HG03097 (cell line): Measurements from ENCODE around the gene KLHL22.
"Not testable (repeated sequence)": the region's sequence is repeated elsewhere in the genome, so short reads cannot be mapped to it uniquely, and the experiment has no call there.

ENCODE experiments used
- ATAC-seq: cut with Tn5 transposase; IDR thresholded peaks from one replicate; pipeline ENCODE4 v1.9.1; 2021; ENCODE audit not compliant: unreplicated experiment, low FRiP score

KLHL22 gene

DNA sequence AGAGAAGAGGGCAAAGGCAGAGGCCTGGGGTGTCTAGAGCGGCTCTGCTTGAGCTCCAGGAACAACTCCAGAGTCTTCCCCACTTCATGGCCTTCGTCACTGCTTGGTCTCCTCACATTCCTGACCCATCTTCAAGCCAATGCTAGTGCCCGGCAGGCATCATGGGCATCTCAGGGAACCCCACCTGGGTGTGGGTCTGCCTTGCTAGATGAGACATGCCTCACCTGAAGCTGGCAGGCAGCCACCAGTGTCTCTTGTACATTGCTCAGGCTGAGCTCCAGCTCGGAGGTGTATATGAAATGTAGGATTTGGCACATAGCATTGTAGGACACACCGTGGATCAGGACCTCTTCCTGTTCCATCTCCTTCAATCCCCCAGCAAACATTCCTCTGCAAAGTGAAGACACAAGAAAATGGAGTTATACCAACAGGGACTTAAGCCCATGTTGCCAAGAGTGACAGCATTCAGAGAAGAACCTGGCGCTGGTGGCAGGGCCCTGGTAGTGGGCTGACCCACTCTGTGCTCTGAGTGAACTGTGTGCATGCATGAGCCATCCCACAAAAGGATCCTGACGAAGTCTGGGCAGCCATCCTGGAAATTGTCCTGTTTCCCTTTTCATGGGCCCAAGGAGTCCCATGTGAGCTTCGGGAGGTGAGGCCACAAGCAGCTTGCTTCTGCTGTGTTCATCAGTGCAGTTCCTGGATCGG is 24.3 kb downstream of the KLHL22 start:
- no peak for ATAC-seq

- not testable (repeated sequence) for ATAC-seq
Observed at GRCh38 chr22:20470525-20470924, 25.1 kb downstream of the KLHL22 start.

- ATAC-seq = no peak
Observed at GRCh38 chr22:20469110-20469868, 26.3 kb downstream of the KLHL22 start.

- ATAC-seq = no peak
Observed at GRCh38 chr22:20466659-20467379, 28.8 kb downstream of the KLHL22 start.

DNA sequence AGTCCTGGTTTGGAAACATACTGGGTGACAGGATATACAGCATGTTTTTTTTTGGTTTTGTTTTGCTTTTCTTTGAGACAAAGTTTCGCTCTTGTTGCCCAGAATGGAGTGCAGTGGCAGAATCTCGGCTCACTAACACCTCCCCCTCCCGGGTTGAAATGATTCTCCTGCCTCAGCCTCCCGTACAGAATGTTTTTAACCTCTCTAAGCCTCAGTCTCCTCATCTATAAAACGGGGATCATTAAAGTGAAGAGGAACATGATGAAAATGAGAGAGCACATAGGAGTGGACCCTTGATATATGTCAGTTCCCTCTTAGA is 29.9 kb downstream of the KLHL22 start:
- ATAC-seq = no peak

DNA sequence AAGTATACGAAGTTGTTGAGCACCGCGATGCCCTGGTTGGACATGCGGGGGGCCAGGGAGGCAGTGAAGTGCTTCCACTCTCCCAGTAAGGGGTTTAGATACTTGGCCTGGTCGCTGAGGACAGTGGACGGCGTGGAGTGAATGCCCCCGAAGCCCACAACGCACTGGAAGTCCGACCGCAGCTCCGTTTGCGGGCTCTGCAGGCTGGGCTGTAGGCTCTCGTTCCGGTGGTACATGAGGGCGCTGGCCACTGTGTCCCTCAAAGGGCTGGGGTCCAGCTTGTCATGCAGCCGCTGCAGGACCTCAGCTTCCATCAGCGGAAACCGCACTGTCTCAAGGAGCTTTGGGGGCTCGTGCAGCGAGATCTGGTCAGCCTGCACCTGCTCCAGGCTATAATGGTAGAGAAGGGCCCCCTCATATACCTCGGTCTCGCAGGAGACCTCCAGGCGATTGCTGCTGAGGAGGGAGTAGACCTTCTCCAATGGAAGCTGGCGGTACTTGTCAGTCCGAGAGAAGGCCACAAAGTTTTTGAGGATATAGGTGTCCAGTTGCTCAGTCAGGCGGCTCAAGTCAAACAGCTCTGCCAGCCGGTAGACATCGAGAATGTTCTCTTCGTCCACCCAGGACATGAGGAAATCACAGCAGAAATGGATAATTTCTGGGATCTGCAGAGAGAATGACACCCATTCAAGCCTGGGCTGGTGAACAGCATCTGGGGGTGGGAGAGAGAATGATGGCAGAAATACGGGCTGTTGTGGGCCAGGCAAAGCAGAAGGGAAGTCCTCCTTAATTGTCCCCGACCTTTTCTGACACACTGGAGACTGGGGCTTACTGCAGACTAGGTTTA is 30.5 kb downstream of the KLHL22 start:
- no peak for ATAC-seq

GRCh38 chr22:20464096-20464614 is 31.4 kb downstream of the KLHL22 start:
- no peak for ATAC-seq

- no peak for ATAC-seq
Observed at GRCh38 chr22:20463324-20464095, 32.1 kb downstream of the KLHL22 start.

DNA sequence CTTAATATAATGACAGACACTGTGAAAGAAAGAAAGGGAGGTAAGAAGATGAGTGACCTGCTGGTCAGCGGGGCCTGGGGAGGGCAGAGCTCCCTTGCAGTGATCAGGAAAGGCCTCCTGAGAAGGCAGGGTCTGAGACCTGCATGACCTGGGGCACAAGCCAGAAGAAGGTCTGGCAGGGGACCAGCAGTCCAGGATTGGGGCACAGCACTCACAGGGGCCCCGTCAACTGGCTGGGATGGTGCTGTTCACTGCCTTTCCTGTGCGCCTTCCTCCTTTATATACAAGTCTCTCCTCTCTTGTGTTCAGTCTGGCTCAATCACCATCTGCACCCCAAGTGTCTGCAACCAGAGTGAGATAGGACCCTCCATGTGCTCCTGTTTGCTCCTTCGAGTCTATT is 35.7 kb downstream of the KLHL22 start:
- no peak for ATAC-seq

GRCh38 chr22:20459152-20459542 is 36.4 kb downstream of the KLHL22 start:
- ATAC-seq = no peak

GRCh38 chr22:20458530-20459151 is 37.0 kb downstream of the KLHL22 start:
- ATAC-seq = no peak

DNA sequence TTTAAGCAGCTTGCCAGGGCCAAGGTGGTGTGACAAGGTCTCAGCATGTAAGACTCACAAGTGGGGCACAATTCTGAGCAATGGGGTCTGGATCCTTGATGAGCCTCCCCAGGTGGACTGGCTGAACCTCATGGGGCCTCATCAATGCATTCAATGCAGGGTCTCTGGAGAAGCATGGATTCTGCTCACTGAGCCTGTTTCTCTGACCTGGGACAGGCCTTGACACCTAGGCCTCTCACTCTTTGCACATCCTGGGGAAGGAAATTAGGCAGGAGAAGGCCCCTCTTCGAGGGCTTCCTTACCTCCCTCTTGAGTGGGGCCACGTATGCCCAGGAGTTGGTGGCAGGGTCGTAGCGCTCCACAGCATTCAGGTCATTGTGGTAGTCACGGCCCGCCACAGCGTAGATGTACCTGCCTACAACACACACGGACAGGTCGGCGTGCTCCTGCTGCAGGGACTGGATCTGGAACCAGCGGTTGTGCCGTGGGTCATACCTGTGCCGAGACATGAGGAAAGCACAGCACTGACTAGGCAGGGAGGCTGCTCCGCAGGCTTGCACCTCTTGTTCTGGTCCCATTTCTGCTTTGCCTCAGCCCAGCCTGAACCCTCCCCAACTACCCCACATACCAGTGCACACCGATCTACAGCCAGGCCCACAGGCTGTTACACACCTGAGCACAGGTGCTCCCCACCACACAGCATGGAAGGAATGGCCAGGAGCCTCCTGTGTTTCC is 37.9 kb downstream of the KLHL22 start:
- no peak for ATAC-seq

- no peak for ATAC-seq
Observed at GRCh38 chr22:20456722-20457076, 38.9 kb downstream of the KLHL22 start.

DNA sequence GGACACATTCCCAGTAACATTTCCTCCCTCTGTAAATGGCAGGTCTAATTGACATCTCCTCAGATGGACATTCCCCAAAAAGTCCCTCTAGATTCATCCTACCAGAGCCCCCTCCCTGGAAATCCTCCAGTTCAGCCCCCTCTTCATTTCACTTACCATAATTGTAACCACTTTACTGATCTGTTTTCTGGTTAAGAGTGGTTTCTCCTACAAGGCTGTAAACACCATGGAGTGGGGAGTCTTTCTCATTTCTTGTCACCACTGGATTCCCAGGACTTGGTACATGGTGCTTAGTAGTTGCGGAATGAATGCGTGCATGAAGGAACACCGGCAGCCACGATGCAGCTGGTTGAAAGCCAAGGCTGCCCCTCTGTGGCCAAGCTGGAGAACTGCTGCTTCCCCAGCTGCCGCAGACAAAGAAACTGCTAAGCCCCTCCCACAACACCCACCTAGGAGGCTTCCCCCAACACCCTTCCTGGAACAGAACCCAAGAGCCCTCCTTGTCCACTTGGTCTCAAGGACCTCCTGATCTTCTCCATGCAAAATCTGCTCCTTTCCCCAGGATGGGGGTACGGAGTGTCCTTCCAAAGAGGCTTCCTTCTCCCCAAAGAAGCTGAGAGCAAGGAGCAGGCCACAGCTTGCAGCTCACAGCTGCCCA is 39.4 kb downstream of the KLHL22 start:
- ATAC-seq = no peak

- ATAC-seq = no peak
Observed at GRCh38 chr22:20455709-20456063, 39.9 kb downstream of the KLHL22 start.

- ATAC-seq = no peak
Observed at GRCh38 chr22:20453222-20453621, 42.4 kb downstream of the KLHL22 start.

DNA sequence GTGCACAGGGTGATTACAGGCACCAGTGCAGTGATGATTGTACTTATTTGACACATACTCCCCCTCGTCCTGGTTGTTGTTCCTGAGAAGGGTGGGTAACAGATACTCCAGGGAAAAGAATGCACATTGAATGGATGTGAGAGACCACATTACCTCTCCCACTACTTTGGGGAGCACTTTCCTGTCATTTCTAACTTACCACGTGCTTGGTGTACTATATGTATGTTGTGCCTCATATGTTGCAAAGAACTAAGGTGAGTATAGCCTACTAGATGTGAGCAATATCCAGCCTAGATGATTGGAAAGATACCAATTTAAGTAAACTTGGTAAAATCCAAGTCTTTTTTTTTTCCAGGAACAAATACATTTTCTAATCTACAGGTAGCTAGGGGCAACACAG is 43.7 kb downstream of the KLHL22 start:
- ATAC-seq = no peak

GRCh38 chr22:20451129-20451778 is 44.3 kb downstream of the KLHL22 start:
- ATAC-seq = not testable (repeated sequence)
